A549 (cell line): ENCODE measurements around the gene JPH2. TPM values are rescaled to one million over a fixed set of nuclear protein-coding genes. Genes with fewer than 3 reads are reported as not detected.

Experiments used
- ATAC-seq, 2 experiments: fragments of 200-7000 bp in 1 of 2; fragments of >200 bp in 1 of 2; cut with Nextera tagmentation in 1 of 2; cut with Tn5 transposase in 1 of 2; 3 replicates each; pipeline versions ENCODE4 v1.8.0 to v1.9.1; 2018 to 2020; ENCODE audit warnings: mild to moderate bottlenecking in 1 of 2, moderate library complexity in 1 of 2
- CTCF ChIA-PET: fragments of 300-600 bp; sonication (Branson Sonifier 250); formaldehyde crosslinking; extraction: SDS; loops from one replicate; lab custom pipeline; 2021; ENCODE audit warnings: antibody characterized with exemption, inconsistent platforms; lab: Yijun Ruan, JAX
- POLR2A ChIA-PET: fragments of 350-600 bp; formaldehyde crosslinking; extraction: SDS; loops from one replicate; lab custom pipeline; 2021; ENCODE audit warnings: antibody characterized with exemption, inconsistent platforms; lab: Yijun Ruan, JAX
- DNase-seq, 2 experiments: peaks; one replicate each; pipeline versions ENCODE4 v3.0.0 to v3.0.0-alpha.2; 2011 to 2016; ENCODE audit warnings: low read depth in 1 of 2, low spot score in 1 of 2
- FAIRE-seq: peaks from 2 replicates; lab custom pipeline; 2011; peaks lifted over from hg19 to GRCh38; lab: Jason Lieb, UNC
- H3K27ac ChIP-seq, 2 experiments: fragments of >200 bp; sonication (Bioruptor Twin); formaldehyde crosslinking; 3 replicates each; pipeline ENCODE4 v1.5.1; 2016 to 2017
- H3K4me1 ChIP-seq: fragments of >200 bp; sonication (Bioruptor Twin); formaldehyde crosslinking; 3 replicates; pipeline ENCODE4 v1.6.1; 2016
- H3K4me2 ChIP-seq: fragments of >200 bp; sonication (Bioruptor Twin); formaldehyde crosslinking; 3 replicates; pipeline ENCODE4 v1.6.1; 2016
- H3K4me3 ChIP-seq: fragments of >200 bp; sonication (Bioruptor Twin); formaldehyde crosslinking; 3 replicates; pipeline ENCODE4 v1.5.1; 2016
- H3K9me3 ChIP-seq: fragments of >200 bp; sonication (Bioruptor Twin); formaldehyde crosslinking; 3 replicates; pipeline ENCODE4 v1.6.1; 2016
- ATOH8 ChIP-seq: fragments of 250-450 bp; sonication (Bioruptor Pico); IDR thresholded peaks from 2 replicates; pipeline ENCODE4 v1.5.0; 2020; ENCODE audit warnings: low read depth, mild to moderate bottlenecking, moderate library complexity
- BCL3 ChIP-seq: fragments of >200 bp; sonication (Bioruptor Twin); formaldehyde crosslinking; IDR thresholded peaks from 3 replicates; pipeline ENCODE4 v1.6.1; 2016
- CBX8 ChIP-seq: fragments of 200-600 bp; sonication (generic); IDR thresholded peaks from 2 replicates; pipeline ENCODE4 v1.6.1; 2016
- CHD4 ChIP-seq: fragments of 200-600 bp; sonication (generic); IDR thresholded peaks from 2 replicates; pipeline ENCODE4 v1.6.1; 2016; ENCODE audit warnings: antibody characterized with exemption, mild to moderate bottlenecking, borderline replicate concordance
- E2F6 ChIP-seq: IDR thresholded peaks from 2 replicates; pipeline ENCODE4 v1.6.1; 2012; ENCODE audit warnings: low read depth, borderline replicate concordance
- HES2 ChIP-seq: fragments of >200 bp; sonication (Bioruptor Twin); formaldehyde crosslinking; IDR thresholded peaks from 2 replicates; pipeline ENCODE4 v1.6.1; 2016
- HEYL ChIP-seq: fragments of 250-450 bp; sonication (Bioruptor Pico); IDR thresholded peaks from 2 replicates; pipeline ENCODE4 v1.8.0; 2021; ENCODE audit warnings: mild to moderate bottlenecking, moderate library complexity
- MAFK ChIP-seq: fragments of 450-650 bp; IDR thresholded peaks from 2 replicates; pipeline ENCODE4 v1.6.1; 2014; ENCODE audit not compliant: partially characterized antibody
- MYC ChIP-seq: IDR thresholded peaks from 2 replicates; pipeline ENCODE4 v1.6.1; 2012; ENCODE audit warnings: mild to moderate bottlenecking, inconsistent platforms, low read length, improper control_type of control experiment, borderline replicate concordance
- NFE2L2 ChIP-seq: fragments of 150-350 bp; conservative IDR thresholded peaks from 2 replicates; pipeline ENCODE4 v1.6.1; 2014; ENCODE audit warnings: low read length
- NPAS2 ChIP-seq: fragments of 250-450 bp; sonication (Bioruptor Pico); IDR thresholded peaks from 2 replicates; pipeline ENCODE4 v1.8.0; 2022; ENCODE audit warnings: mild to moderate bottlenecking, moderate library complexity, borderline replicate concordance
- PHF8 ChIP-seq: fragments of 200-600 bp; sonication (generic); IDR thresholded peaks from 2 replicates; pipeline ENCODE4 v1.6.1; 2016; ENCODE audit warnings: low read depth, mild to moderate bottlenecking, antibody characterized with exemption, moderate library complexity, borderline replicate concordance
- POLR2A ChIP-seq: IDR thresholded peaks from 2 replicates; pipeline ENCODE4 v1.6.1; 2012; ENCODE audit warnings: mild to moderate bottlenecking, low read length
- RCOR1 ChIP-seq: fragments of 150-350 bp; IDR thresholded peaks from 2 replicates; pipeline ENCODE4 v1.6.1; 2014; ENCODE audit warnings: antibody characterized with exemption, low read length, low read depth
- RNF2 ChIP-seq: fragments of 200-600 bp; sonication (generic); IDR thresholded peaks from 2 replicates; pipeline ENCODE4 v1.6.1; 2016; ENCODE audit warnings: low read depth, mild to moderate bottlenecking, antibody characterized with exemption, moderate library complexity, borderline replicate concordance
- SMC3 ChIP-seq: fragments of >200 bp; sonication (Bioruptor Twin); formaldehyde crosslinking; IDR thresholded peaks from 3 replicates; pipeline ENCODE4 v1.6.1; 2018; ENCODE audit warnings: inconsistent platforms
- USF2 ChIP-seq: fragments of 450-650 bp; IDR thresholded peaks from 2 replicates; pipeline ENCODE4 v1.6.1; 2014; ENCODE audit warnings: antibody characterized with exemption
- ZC3H11A ChIP-seq: fragments of 450-650 bp; IDR thresholded peaks from 2 replicates; pipeline ENCODE4 v1.6.1; 2014; ENCODE audit warnings: antibody characterized with exemption, mild to moderate bottlenecking
- ZFP36 ChIP-seq: fragments of 450-650 bp; IDR thresholded peaks from 2 replicates; pipeline ENCODE4 v1.6.1; 2014; ENCODE audit warnings: borderline replicate concordance; ENCODE audit not compliant: partially characterized antibody
- ZNF302 ChIP-seq: fragments of 250-450 bp; sonication (Bioruptor Pico); IDR thresholded peaks from 2 replicates; pipeline ENCODE4 v1.9.0; 2021; ENCODE audit warnings: inconsistent platforms, mild to moderate bottlenecking, moderate library complexity
- ZSCAN20 ChIP-seq: fragments of 250-450 bp; sonication (Bioruptor Pico); IDR thresholded peaks from 2 replicates; pipeline ENCODE4 v1.8.0; 2022; ENCODE audit warnings: mild to moderate bottlenecking, moderate library complexity
- WGBS: methylation state at CpG from one replicate; pipeline ENCODE4 v1.1.6; 2017; ENCODE audit errors: missing lambda C conversion rate; 5-methylcytosine and 5-hydroxymethylcytosine counted together
- polyA plus RNA-seq, 4 experiments: library from polyadenylated mRNA; depleted of rRNA in 3 of 4; stranded (reverse); fragments of >200 nt; fragmentation: RNase III in 1 of 4; extraction: RNeasy Plus Mini Kit Qiagen cat#74134 plus additional on column Dnase treatment in 1 of 4; gene quantifications; 2 replicates in 3 of 4; 3 replicates in 1 of 4; pipeline ENCODE4 v1.2.3, GENCODE V29; 2011 to 2017

Gene JPH2
- polyA plus RNA-seq, 2 of the 4 experiments (the other 2 are of a cell fraction) = 0.83 to 3.3 TPM

- 79% methylated on average over 16 of the region's 16 CpGs for WGBS
- Histone ChIP-seq H3K4me1 (peaks cover 11% of the 10 kb centered on the region; the same call in 2 of the 3 replicates), H3K4me3 (no peak overlapping the region), H3K9me3 (no peaks in the 10 kb centered on the region), H3K27ac (0 out of 6 replicates have a peak overlapping the region, but pooled peaks of 1 of the 2 experiments have one; percentile 14), H3K4me2 (no peak overlapping the region)
- CTCF ChIA-PET = interaction anchor here (0.9 to 1.1 kb wide), 2 partner anchors 232 to 323 kb away, joined by 3 to 8 read pairs; no protein-coding TSS in a partner anchor
- POLR2A ChIA-PET = no interaction called here
- ATAC-seq (no peak), DNase-seq (no peak), FAIRE-seq (no peak)
- no peak for TF ChIP-seq POLR2A
- no peak for TF ChIP-seq ZFP36
- no peak for TF ChIP-seq BCL3
These were observed 113.8 kb downstream of the JPH2 start for GRCh38 chr20:44073011-44073674.

GRCh38 chr20:44072384-44072783 is 114.6 kb downstream of the JPH2 start:
- Histone ChIP-seq H3K4me2 (no peak overlapping the region), H3K9me3 (no peaks in the 10 kb centered on the region), H3K4me3 (no peak overlapping the region), H3K27ac (no peak overlapping the region), H3K4me1 (peaks cover 11% of the 10 kb centered on the region; the same call in 2 of the 3 replicates)
- no peak for TF ChIP-seq ATOH8 (CRISPR knock-in tag)
- TF ChIP-seq PHF8 = no peak
- TF ChIP-seq ZSCAN20 (CRISPR knock-in tag) = no peak
- no peak for TF ChIP-seq MYC
- no peak for TF ChIP-seq ZFP36
- no peak for TF ChIP-seq HES2
- no peak for TF ChIP-seq NFE2L2
- no peak for TF ChIP-seq CHD4
- TF ChIP-seq MAFK = no peak
- no peak for TF ChIP-seq E2F6
- no peak for TF ChIP-seq SMC3
- ATAC-seq (no peak), FAIRE-seq (no peak), DNase-seq (no peak)
- ChIA-PET POLR2A (no interaction called here), CTCF (interaction anchor here (0.8 to 1.1 kb wide), 3 partner anchors 8 to 322 kb away, joined by 3 to 8 read pairs (median 4); no protein-coding TSS in a partner anchor)
- WGBS = 46% methylated on average over 6 of the region's 6 CpGs

- WGBS = 82% methylated on average over 11 of the region's 11 CpGs
- DNase-seq (no peak), FAIRE-seq (no peak), ATAC-seq (no peak)
- no peak overlapping the region for H3K27ac ChIP-seq
- POLR2A ChIA-PET = interaction anchor here (0.7 kb wide), 1 partner anchor 320 kb away, joined by 3 read pairs; no protein-coding TSS in a partner anchor
- TF ChIP-seq HEYL (CRISPR knock-in tag) (no peak), ZC3H11A (no peak), PHF8 (no peak), CBX8 (no peak), USF2 (no peak), ATOH8 (CRISPR knock-in tag) (no peak), NPAS2 (CRISPR knock-in tag) (no peak), MYC (no peak), RNF2 (no peak), E2F6 (no peak), ZNF302 (CRISPR knock-in tag) (no peak), RCOR1 (no peak)
- no peak overlapping the region for H3K4me2 ChIP-seq
- no peaks in the 10 kb centered on the region for H3K9me3 ChIP-seq
- CTCF ChIA-PET = no interaction called here
- H3K4me3 ChIP-seq = no peak overlapping the region
- H3K4me1 ChIP-seq = peaks cover 11% of the 10 kb centered on the region; the same call in 2 of the 3 replicates
These were observed 115.4 kb downstream of the JPH2 start for GRCh38 chr20:44071526-44072111.
